CD14-positive monocyte (primary cell): Measurements from ENCODE around the gene ZBTB44. TPM values are rescaled to one million over a fixed set of nuclear protein-coding genes. Genes with fewer than 3 reads are reported as not detected.

Experiments
- DNase-seq, 3 donors: peaks; one replicate each; pipeline ENCODE4 v3.0.0-alpha.2; 2011 to 2022
- H2AFZ ChIP-seq: 2 replicates; pipeline ENCODE4 v1.6.0; 2012; ENCODE audit warnings: mild to moderate bottlenecking, low read depth, low read length, inconsistent platforms; ENCODE audit not compliant: insufficient read depth, poor library complexity, severe bottlenecking
- H3K27ac ChIP-seq, 2 donors: 1 replicate in 1 of 2; 2 replicates in 1 of 2; pipeline ENCODE4 v1.5.1; 2012 to 2013; ENCODE audit warnings: low read length in 2 of 2, control low read depth in 1 of 2, inconsistent platforms in 1 of 2, low read depth in 1 of 2, mild to moderate bottlenecking in 1 of 2
- H3K27me3 ChIP-seq, 2 donors: one replicate each; pipeline versions ENCODE4 v1.6.0 to v1.6.1; 2011 to 2013; ENCODE audit warnings: low read length in 2 of 2; ENCODE audit not compliant: control insufficient read depth in 2 of 2, insufficient read depth in 2 of 2
- H3K36me3 ChIP-seq, 2 donors: replicated peaks in 1 of 2; 1 replicate in 1 of 2; 2 replicates in 1 of 2; pipeline versions ENCODE4 v1.5.1 to v1.6.1; 2012 to 2013; ENCODE audit warnings: low read length in 2 of 2, control low read depth in 1 of 2, inconsistent platforms in 1 of 2, mild to moderate bottlenecking in 1 of 2; ENCODE audit not compliant: insufficient read depth in 2 of 2, control insufficient read depth in 1 of 2
- H3K4me1 ChIP-seq, 2 donors: 1 replicate in 1 of 2; 2 replicates in 1 of 2; pipeline versions ENCODE4 v1.5.1 to v1.6.1; 2012 to 2013; ENCODE audit warnings: low read length in 2 of 2, control low read depth in 1 of 2, inconsistent platforms in 1 of 2, mild to moderate bottlenecking in 1 of 2, moderate library complexity in 1 of 2; ENCODE audit not compliant: insufficient read depth in 2 of 2, control insufficient read depth in 1 of 2
- H3K4me2 ChIP-seq: replicated peaks from 2 replicates; pipeline ENCODE3; 2012; ENCODE audit warnings: low read length, moderate library complexity, mild to moderate bottlenecking; ENCODE audit not compliant: poor library complexity, severe bottlenecking; ENCODE audit errors: extremely low read depth
- H3K4me3 ChIP-seq, 3 experiments: fragments of 200-600 bp in 1 of 3; sonication (generic) in 1 of 3; replicated peaks in 1 of 3; 1 replicate in 2 of 3; 2 replicates in 1 of 3; pipeline ENCODE4 v1.5.1; 2011 to 2013; ENCODE audit warnings: low read length in 3 of 3, mild to moderate bottlenecking in 3 of 3, control low read depth in 2 of 3, low read depth in 2 of 3, inconsistent platforms in 1 of 3, moderate library complexity in 1 of 3
- H3K79me2 ChIP-seq: 2 replicates; pipeline ENCODE4 v1.6.0; 2012; ENCODE audit warnings: mild to moderate bottlenecking, control low read depth, inconsistent platforms, low read length, moderate library complexity; ENCODE audit not compliant: insufficient read depth
- H3K9ac ChIP-seq: 2 replicates; pipeline ENCODE4 v1.6.0; 2017; ENCODE audit warnings: low read length, mild to moderate bottlenecking; ENCODE audit not compliant: insufficient read depth, poor library complexity, severe bottlenecking
- H3K9me3 ChIP-seq, 2 donors: replicated peaks in 1 of 2; 1 replicate in 1 of 2; 2 replicates in 1 of 2; pipeline versions ENCODE4 v1.5.1 to v1.6.1; 2012 to 2013; ENCODE audit warnings: low read length in 2 of 2, control low read depth in 1 of 2; ENCODE audit not compliant: control insufficient read depth in 1 of 2, insufficient read depth in 1 of 2
- H4K20me1 ChIP-seq: 2 replicates; pipeline ENCODE4 v1.6.0; 2012; ENCODE audit warnings: mild to moderate bottlenecking, low read length, control low read depth, moderate library complexity; ENCODE audit not compliant: insufficient read depth
- H3K27ac Mint-ChIP-seq, 7 donors: one replicate each; pipeline ENCODE4 v1.8.0; 2020; ENCODE audit warnings: mild to moderate bottlenecking in 7 of 7, mixed read lengths in 7 of 7, moderate library complexity in 6 of 7, inconsistent platforms in 2 of 7
- H3K27me3 Mint-ChIP-seq, 3 donors: one replicate each; pipeline ENCODE4 v1.8.0; 2021 to 2022; ENCODE audit warnings: low read depth in 3 of 3, mild to moderate bottlenecking in 3 of 3, mixed read lengths in 3 of 3, moderate library complexity in 3 of 3, inconsistent platforms in 1 of 3
- H3K36me3 Mint-ChIP-seq, 2 donors: one replicate each; pipeline ENCODE4 v1.8.0; 2020; ENCODE audit warnings: mixed read lengths in 2 of 2, inconsistent platforms in 1 of 2, mild to moderate bottlenecking in 1 of 2
- H3K4me1 Mint-ChIP-seq: one replicate; pipeline ENCODE4 v1.8.0; 2020; ENCODE audit warnings: mild to moderate bottlenecking, mixed read lengths
- H3K4me3 Mint-ChIP-seq, 2 donors: one replicate each; pipeline ENCODE4 v1.8.0; 2020; ENCODE audit warnings: mild to moderate bottlenecking in 2 of 2, mixed read lengths in 2 of 2, moderate library complexity in 1 of 2
- H3K9me3 Mint-ChIP-seq, 7 donors: one replicate each; pipeline ENCODE4 v1.8.0; 2020 to 2022; ENCODE audit warnings: mixed read lengths in 7 of 7, mild to moderate bottlenecking in 6 of 7, moderate library complexity in 6 of 7, inconsistent platforms in 2 of 7
- CTCF ChIP-seq: fragments of 200-600 bp; IDR thresholded peaks from one replicate; pipeline ENCODE4 v1.8.0; 2022; ENCODE audit warnings: antibody characterized with exemption, mild to moderate bottlenecking
- WGBS: methylation state at CpG from one replicate; pipeline ENCODE4 v1.1.5; 2013; ENCODE audit warnings: missing lambda C conversion rate; ENCODE audit not compliant: insufficient coverage; 5-methylcytosine and 5-hydroxymethylcytosine counted together
- intact Hi-C, 2 donors: fragments of 100-400 bp; cut with micrococcal nuclease; formaldehyde crosslinking; loops; one replicate each; pipeline versions ENCODE4 v1.15.0 to v1.15.1; 2023
- polyA plus RNA-seq, 3 donors: library from polyadenylated mRNA; depleted of rRNA in 1 of 3; unstranded in 2 of 3; stranded (reverse) in 1 of 3; fragments of 300-500 nt in 2 of 3; fragments of >200 nt in 1 of 3; fragmentation: Illumina TruSeq in 2 of 3; gene quantifications; 1 replicate in 2 of 3; 2 replicates in 1 of 3; pipeline ENCODE4 v1.2.3, GENCODE V29; 2012 to 2021

ZBTB44 gene
- polyA plus RNA-seq, 3 donors, result 2.4 to 21.3 (median 2.7) TPM

GRCh38 chr11:130304651-130305050, 10.1 kb downstream of the ZBTB44 start:
- Mint-ChIP-seq H3K4me1 (peaks cover 56% of the 10 kb centered on the region), H3K9me3 (peaks cover 3 to 8% (median 4%) of the 10 kb centered on the region in 7 donors), H3K4me3 (no peak overlapping the region), H3K27me3 (no peaks in the 10 kb centered on the region), H3K36me3 (peaks cover 20 to 24% of the 10 kb centered on the region in 2 donors), H3K27ac (no peak overlapping the region)
- H3K36me3 ChIP-seq, result no peaks in the 10 kb centered on the region
- H3K79me2 ChIP-seq, result peaks cover 100% of the 10 kb centered on the region
- H3K9me3 ChIP-seq, result no peaks in the 10 kb centered on the region
- H3K9ac ChIP-seq, result no peak overlapping the region
- no peak overlapping the region for H3K4me2 ChIP-seq
- no peak for TF ChIP-seq CTCF
- H3K4me1 ChIP-seq, result peaks cover 17 to 35% of the 10 kb centered on the region in 2 donors
- H3K27ac ChIP-seq, result no peak overlapping the region
- DNase-seq, result no peak
- no peak overlapping the region for H3K4me3 ChIP-seq
- H2AFZ ChIP-seq, result no peak overlapping the region
- no CpG with 5 or more reads among the region's 2 CpGs for WGBS
- peaks cover 62% of the 10 kb centered on the region for H4K20me1 ChIP-seq
- no peaks in the 10 kb centered on the region for H3K27me3 ChIP-seq
- intact Hi-C loops, result no loop called here

- TF ChIP-seq CTCF, result no peak
- peak overlapping the region in 1 of 2 donors; percentile 21 for H3K27ac ChIP-seq
- H3K4me2 ChIP-seq, result no peak overlapping the region
- intact Hi-C loops, result no loop called here
- peaks cover 14 to 18% of the 10 kb centered on the region in 2 donors for H3K36me3 Mint-ChIP-seq
- H3K9me3 ChIP-seq, result no peaks in the 10 kb centered on the region
- H3K9ac ChIP-seq, result no peak overlapping the region
- WGBS, result 74% methylated on average over 5 of the region's 5 CpGs
- H3K79me2 ChIP-seq, result peaks cover 99% of the 10 kb centered on the region
- H3K4me3 ChIP-seq, result no peak overlapping the region
- H3K27me3 Mint-ChIP-seq, result no peaks in the 10 kb centered on the region
- peaks cover 0 to 8% (median 2%) of the 10 kb centered on the region in 7 donors for H3K9me3 Mint-ChIP-seq
- no peaks in the 10 kb centered on the region for H3K27me3 ChIP-seq
- peaks cover 17 to 35% of the 10 kb centered on the region in 2 donors for H3K4me1 ChIP-seq
- H3K4me3 Mint-ChIP-seq, result no peak overlapping the region
- H4K20me1 ChIP-seq, result peaks cover 74% of the 10 kb centered on the region
- no peak overlapping the region for H2AFZ ChIP-seq
- H3K27ac Mint-ChIP-seq, result peak overlapping the region in 5 of 7 donors; percentile 39 to 73 (median 57)
- DNase-seq, result no peak
- H3K36me3 ChIP-seq, result no peaks in the 10 kb centered on the region
- peaks cover 44% of the 10 kb centered on the region for H3K4me1 Mint-ChIP-seq
These were observed 13.7 kb downstream of the ZBTB44 start for GRCh38 chr11:130301002-130301401.
